HUDEP-2 (cell line): Measurements from ENCODE around the gene ITK.

Experiments used
- DNase-seq, 76 experiments: peaks; one replicate each; lab custom pipeline; 2025; ENCODE audit not compliant: unreplicated experiment in 76 of 76; lab: John Stamatoyannopoulos, UW

Gene ITK

GRCh38 chr5:157180374-157181264 lies at the start of gene ITK:
Gene ITK (plus strand): TSS chr5:157180840. CDS start chr5:157180978, 138 bp downstream.
- peak in 1 of 76 experiments; percentile 1 for DNase-seq

GRCh38 chr5:157130925-157131324 lies 49.7 kb upstream of the ITK start:
- peak in 59 of 76 experiments; percentile 1 to 72 (median 26) for DNase-seq

GRCh38 chr5:157132281-157132612 lies 48.4 kb upstream of the ITK start:
- no peak for DNase-seq

GRCh38 chr5:157137691-157138090 lies 42.9 kb upstream of the ITK start:
- DNase-seq = no peak

- peak in 75 of 76 experiments; percentile 45 to 98 (median 91) for DNase-seq
Measured at GRCh38 chr5:157142317-157143126, 38.1 kb upstream of the ITK start, which contains the start of gene MED7. Gene MED7 (minus strand): TSS chr5:157142865. CDS start chr5:157139431, 3,434 bp downstream.

GRCh38 chr5:157143127-157143971 lies 37.3 kb upstream of the ITK start:
- DNase-seq = peak in 54 of 76 experiments; percentile 1 to 76 (median 26)

- DNase-seq = peak in 72 of 76 experiments; percentile 1 to 81 (median 48)
Measured at GRCh38 chr5:157148734-157149615, 31.7 kb upstream of the ITK start.

- DNase-seq = no peak
Measured at GRCh38 chr5:157150995-157151394, 29.6 kb upstream of the ITK start.

- DNase-seq = no peak
Measured at GRCh38 chr5:157155297-157155696, 25.3 kb upstream of the ITK start.

GRCh38 chr5:157157293-157157891 lies 23.2 kb upstream of the ITK start:
- no peak for DNase-seq

- no peak for DNase-seq
Measured at GRCh38 chr5:157159209-157159751, 21.4 kb upstream of the ITK start.

GRCh38 chr5:157160001-157160400 lies 20.6 kb upstream of the ITK start:
- no peak for DNase-seq

- no peak for DNase-seq
Measured at GRCh38 chr5:157161996-157162395, 18.6 kb upstream of the ITK start.

- DNase-seq = no peak
Measured at GRCh38 chr5:157162919-157163510, 17.6 kb upstream of the ITK start.

GRCh38 chr5:157164521-157164920 lies 16.1 kb upstream of the ITK start:
- no peak for DNase-seq

- DNase-seq = no peak
Measured at GRCh38 chr5:157165261-157165660, 15.4 kb upstream of the ITK start.

GRCh38 chr5:157165668-157166067 lies 15.0 kb upstream of the ITK start:
- DNase-seq = no peak
